Measurements from ENCODE around the gene FHIP2A.

FHIP2A gene

DNA sequence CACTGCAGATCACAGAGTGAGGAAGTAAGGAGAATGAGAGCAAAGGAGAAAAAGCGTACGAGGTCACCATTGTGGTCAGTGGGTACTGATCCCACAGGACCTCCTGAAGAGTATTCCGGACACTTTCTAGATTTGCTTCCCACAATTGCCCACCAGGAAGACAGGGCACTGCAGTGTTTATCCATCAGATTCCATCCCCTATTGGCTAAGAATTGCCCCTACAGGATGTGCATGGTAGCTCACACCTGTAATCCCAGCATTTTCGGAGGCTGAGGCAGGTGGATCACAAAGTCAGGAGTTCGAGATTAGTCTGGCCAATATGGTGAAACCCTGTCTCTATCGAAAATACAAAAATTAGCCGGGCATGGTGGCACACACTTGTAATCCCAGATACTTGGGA is 5.3 kb upstream of the FHIP2A start:
- Histone ChIP-seq H3K36me3 (ENCODE audit: control insufficient read depth in 2 of 2, insufficient read depth in 2 of 2, low read length in 2 of 2) (no peaks in the 10 kb centered on the region), H3K27ac (ENCODE audit: low read depth in 2 of 2, low read length in 2 of 2) (no peak overlapping the region), H3K9ac (ENCODE audit: low read depth in 1 of 2, low read length in 2 of 2) (no peak overlapping the region)

DNA sequence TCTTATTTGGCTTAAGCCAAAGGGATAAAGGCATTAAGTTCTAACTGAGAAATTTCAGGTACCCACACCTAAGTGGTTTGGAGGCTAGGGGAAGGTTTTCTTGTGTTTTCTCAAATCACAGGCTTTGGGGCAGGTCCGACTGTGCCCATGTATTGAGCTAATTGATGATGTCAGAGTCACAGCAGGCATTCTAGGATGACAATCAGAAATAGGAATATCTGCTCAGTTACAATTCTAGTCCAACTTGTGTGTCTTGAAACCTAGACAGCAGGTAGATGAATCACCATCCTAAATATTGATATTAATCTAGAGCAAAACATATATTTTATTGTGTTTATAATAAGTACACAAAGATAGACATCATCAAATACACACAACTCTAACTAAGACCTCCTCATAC is 2.3 kb upstream of the FHIP2A start:
- Histone ChIP-seq H3K36me3 (ENCODE audit: control insufficient read depth in 2 of 2, insufficient read depth in 2 of 2, low read length in 2 of 2) (no peaks in the 10 kb centered on the region), H3K27ac (ENCODE audit: low read depth in 2 of 2, low read length in 2 of 2) (no peak overlapping the region), H3K4me1 (ENCODE audit: control insufficient read depth in 2 of 2, insufficient read depth in 2 of 2, low read length in 2 of 2) (no peaks in the 10 kb centered on the region), H3K4me3 (ENCODE audit: low read length in 2 of 2) (no peak overlapping the region), H3K27me3 (ENCODE audit: control insufficient read depth in 2 of 2, insufficient read depth in 2 of 2, low read length in 2 of 2) (no peaks in the 10 kb centered on the region), H3K9me3 (ENCODE audit: control insufficient read depth in 2 of 2, low read length in 2 of 2) (no peaks in the 10 kb centered on the region), H3K9ac (ENCODE audit: low read depth in 1 of 2, low read length in 2 of 2) (no peak overlapping the region)

More for the DNA sequence above, 5.3 kb upstream of the FHIP2A start:
- Histone ChIP-seq H3K4me3 (ENCODE audit: low read length in 2 of 2) (no peak overlapping the region), H3K27me3 (ENCODE audit: control insufficient read depth in 2 of 2, insufficient read depth in 2 of 2, low read length in 2 of 2) (no peaks in the 10 kb centered on the region), H3K4me1 (ENCODE audit: control insufficient read depth in 2 of 2, insufficient read depth in 2 of 2, low read length in 2 of 2) (no peaks in the 10 kb centered on the region), H3K9me3 (ENCODE audit: control insufficient read depth in 2 of 2, low read length in 2 of 2) (no peaks in the 10 kb centered on the region)

DNA sequence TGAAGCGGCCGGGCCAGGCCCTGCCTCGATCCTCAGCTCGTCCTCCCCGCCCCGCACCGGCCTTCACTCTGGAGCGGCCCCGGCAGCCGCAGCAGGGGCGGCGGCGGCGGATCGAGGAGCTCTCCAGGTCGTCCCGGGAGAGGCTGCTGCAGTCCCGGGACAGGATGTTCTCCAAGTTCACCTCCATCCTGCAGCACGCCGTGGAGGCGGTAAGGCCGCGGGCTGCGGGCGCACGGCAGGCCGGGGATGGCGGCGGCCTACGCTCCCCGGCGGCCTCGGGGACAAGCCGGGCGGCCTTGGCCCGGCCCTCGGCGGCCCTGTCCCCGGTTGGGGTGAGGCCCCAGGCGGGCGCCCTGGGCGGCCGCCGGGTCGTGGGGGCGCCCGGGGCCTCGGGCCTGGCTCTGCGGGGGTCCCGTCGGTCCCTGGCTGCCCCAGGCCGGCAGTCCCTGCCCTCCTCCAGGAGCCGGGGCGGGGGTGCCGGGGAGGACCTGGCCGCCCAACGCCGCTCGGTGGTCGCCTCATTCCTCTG is 399 bp downstream of the FHIP2A start:
- H3K4me3 ChIP-seq (ENCODE audit: low read length in 2 of 2) = peak overlapping the region; percentile 72 to 78
- H3K4me1 ChIP-seq (ENCODE audit: control insufficient read depth in 2 of 2, insufficient read depth in 2 of 2, low read length in 2 of 2) = no peaks in the 10 kb centered on the region
- peak overlapping the region; percentile 87 to 89 for H3K27ac ChIP-seq (ENCODE audit: low read depth in 2 of 2, low read length in 2 of 2)
- H3K36me3 ChIP-seq (ENCODE audit: control insufficient read depth in 2 of 2, insufficient read depth in 2 of 2, low read length in 2 of 2) = no peaks in the 10 kb centered on the region
- H3K9me3 ChIP-seq (ENCODE audit: control insufficient read depth in 2 of 2, low read length in 2 of 2) = no peaks in the 10 kb centered on the region
- no peaks in the 10 kb centered on the region for H3K27me3 ChIP-seq (ENCODE audit: control insufficient read depth in 2 of 2, insufficient read depth in 2 of 2, low read length in 2 of 2)
- peak overlapping the region; percentile 84 to 97 for H3K9ac ChIP-seq (ENCODE audit: low read depth in 1 of 2, low read length in 2 of 2)

DNA sequence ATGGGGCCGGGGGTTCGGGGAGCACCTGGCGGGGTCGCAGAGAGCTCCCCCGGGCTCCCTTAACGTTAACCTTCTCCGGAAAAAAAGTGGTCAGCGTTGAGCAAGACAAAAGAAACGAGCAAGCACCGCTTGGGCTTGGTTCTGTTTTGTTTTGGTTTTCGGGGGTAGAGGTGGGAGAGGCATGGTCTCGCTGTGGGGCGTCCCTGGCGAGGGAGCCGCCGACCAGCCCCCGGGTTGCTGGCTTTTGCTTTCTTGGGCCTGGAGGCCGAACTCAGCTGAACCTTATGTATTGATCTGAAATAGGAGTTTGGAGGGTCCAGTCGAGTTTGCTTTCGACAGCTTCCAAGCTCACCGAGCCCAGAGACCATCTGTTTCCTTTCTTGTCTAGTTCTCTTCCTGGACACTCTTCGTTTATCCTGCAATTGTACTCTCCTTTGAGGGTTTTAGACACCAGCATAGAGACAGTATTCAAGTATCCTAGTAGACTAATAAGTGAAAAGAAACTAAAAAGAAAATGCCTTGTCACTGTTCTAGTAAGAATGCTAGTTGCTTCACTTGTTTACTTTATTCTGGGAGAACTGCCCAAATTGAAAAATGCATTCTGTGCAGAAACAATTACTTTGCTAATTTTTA is 980 bp downstream of the FHIP2A start:
- Histone ChIP-seq H3K9ac (ENCODE audit: low read depth in 1 of 2, low read length in 2 of 2) (peak overlapping the region; percentile 84 to 97), H3K27ac (ENCODE audit: low read depth in 2 of 2, low read length in 2 of 2) (peak overlapping the region; percentile 87 to 89), H3K4me3 (ENCODE audit: low read length in 2 of 2) (peak overlapping the region; percentile 72 to 78), H3K4me1 (ENCODE audit: control insufficient read depth in 2 of 2, insufficient read depth in 2 of 2, low read length in 2 of 2) (no peaks in the 10 kb centered on the region), H3K27me3 (ENCODE audit: control insufficient read depth in 2 of 2, insufficient read depth in 2 of 2, low read length in 2 of 2) (no peaks in the 10 kb centered on the region), H3K9me3 (ENCODE audit: control insufficient read depth in 2 of 2, low read length in 2 of 2) (no peaks in the 10 kb centered on the region), H3K36me3 (ENCODE audit: control insufficient read depth in 2 of 2, insufficient read depth in 2 of 2, low read length in 2 of 2) (no peaks in the 10 kb centered on the region)

DNA sequence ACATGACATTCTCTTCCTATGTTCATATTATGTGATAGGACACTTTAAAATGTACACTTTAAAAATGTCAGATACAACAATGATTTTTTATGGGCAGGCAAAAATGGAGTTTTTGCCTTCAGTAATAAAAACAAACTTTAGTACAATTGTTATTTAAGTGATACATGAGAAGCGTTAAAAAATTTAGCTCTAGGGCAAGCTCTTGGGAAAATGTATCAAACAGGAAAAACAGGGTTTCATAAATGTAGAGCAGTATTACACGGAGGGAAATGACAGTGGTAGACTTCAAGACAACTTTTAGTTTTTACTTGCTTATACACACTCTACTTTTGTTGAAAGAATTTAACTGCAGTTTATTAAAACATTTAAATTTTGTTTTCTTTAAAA is 1.5 kb downstream of the FHIP2A start:
- Histone ChIP-seq H3K27me3 (ENCODE audit: control insufficient read depth in 2 of 2, insufficient read depth in 2 of 2, low read length in 2 of 2) (no peaks in the 10 kb centered on the region), H3K27ac (ENCODE audit: low read depth in 2 of 2, low read length in 2 of 2) (peak overlapping the region; percentile 87 to 89), H3K36me3 (ENCODE audit: control insufficient read depth in 2 of 2, insufficient read depth in 2 of 2, low read length in 2 of 2) (no peaks in the 10 kb centered on the region), H3K9me3 (ENCODE audit: control insufficient read depth in 2 of 2, low read length in 2 of 2) (no peaks in the 10 kb centered on the region), H3K4me3 (ENCODE audit: low read length in 2 of 2) (peak overlapping the region; percentile 72 to 78), H3K9ac (ENCODE audit: low read depth in 1 of 2, low read length in 2 of 2) (peak overlapping the region; percentile 84 to 97), H3K4me1 (ENCODE audit: control insufficient read depth in 2 of 2, insufficient read depth in 2 of 2, low read length in 2 of 2) (no peaks in the 10 kb centered on the region)

DNA sequence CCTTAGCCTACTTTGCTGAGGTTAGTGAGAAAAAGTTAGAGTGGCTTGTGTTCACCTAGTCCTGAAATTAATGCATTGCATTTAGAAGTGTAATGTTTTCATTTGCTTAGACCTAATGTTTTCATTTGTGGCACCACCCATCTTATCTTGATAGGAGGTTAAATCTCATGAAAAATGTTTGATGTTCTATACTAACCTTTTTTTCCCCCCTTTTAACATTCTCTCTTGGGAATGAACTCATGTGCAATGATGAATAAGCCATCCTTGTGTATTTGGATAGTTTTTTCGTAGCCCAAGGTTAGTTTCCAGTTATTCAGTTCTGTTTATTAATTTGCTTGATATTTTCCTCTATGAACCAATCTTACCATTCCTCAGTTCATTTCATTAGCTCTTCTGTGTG is 2.8 kb downstream of the FHIP2A start:
- H3K9ac ChIP-seq (ENCODE audit: low read depth in 1 of 2, low read length in 2 of 2) = no peak overlapping the region
- H3K4me1 ChIP-seq (ENCODE audit: control insufficient read depth in 2 of 2, insufficient read depth in 2 of 2, low read length in 2 of 2) = no peaks in the 10 kb centered on the region
- no peak overlapping the region for H3K4me3 ChIP-seq (ENCODE audit: low read length in 2 of 2)
- no peaks in the 10 kb centered on the region for H3K9me3 ChIP-seq (ENCODE audit: control insufficient read depth in 2 of 2, low read length in 2 of 2)
- no peak overlapping the region for H3K27ac ChIP-seq (ENCODE audit: low read depth in 2 of 2, low read length in 2 of 2)
- no peaks in the 10 kb centered on the region for H3K27me3 ChIP-seq (ENCODE audit: control insufficient read depth in 2 of 2, insufficient read depth in 2 of 2, low read length in 2 of 2)
- no peaks in the 10 kb centered on the region for H3K36me3 ChIP-seq (ENCODE audit: control insufficient read depth in 2 of 2, insufficient read depth in 2 of 2, low read length in 2 of 2)

DNA sequence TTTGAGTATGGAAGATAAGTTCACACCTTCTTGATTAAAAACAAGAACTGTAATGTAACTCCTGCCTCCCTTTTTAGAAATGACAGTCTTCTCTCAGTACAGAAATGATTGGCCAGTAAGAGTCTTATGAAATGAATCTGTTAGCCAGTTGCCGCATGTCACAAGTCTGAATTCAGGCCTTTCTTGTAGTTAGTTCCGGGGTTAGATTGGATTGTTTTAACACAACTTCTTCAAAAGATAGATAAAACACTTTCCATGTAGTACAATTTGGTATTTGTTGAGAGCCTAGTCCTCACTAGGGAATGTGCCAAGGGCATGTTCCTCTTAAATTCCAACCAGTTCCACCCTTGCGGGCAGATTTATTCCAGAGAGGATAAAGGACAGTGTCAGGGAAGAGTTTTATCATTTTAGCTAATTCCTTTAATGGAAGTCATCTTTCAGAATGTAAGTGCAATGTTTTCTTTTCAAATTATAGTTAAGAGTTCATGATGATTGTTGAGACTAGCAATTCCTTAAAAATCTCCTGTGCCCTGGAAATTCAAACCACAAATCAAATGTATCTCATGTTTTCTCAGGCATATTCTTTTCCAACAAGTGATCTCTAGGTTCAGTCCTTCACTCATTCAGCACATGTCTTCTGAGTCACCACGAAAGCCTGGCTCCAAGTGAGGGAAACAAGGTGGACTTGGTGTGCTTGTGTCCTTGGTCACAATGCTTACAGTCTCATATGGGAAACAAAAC is 4.1 kb downstream of the FHIP2A start:
- Histone ChIP-seq H3K9me3 (ENCODE audit: control insufficient read depth in 2 of 2, low read length in 2 of 2) (no peaks in the 10 kb centered on the region), H3K27me3 (ENCODE audit: control insufficient read depth in 2 of 2, insufficient read depth in 2 of 2, low read length in 2 of 2) (no peaks in the 10 kb centered on the region), H3K4me3 (ENCODE audit: low read length in 2 of 2) (no peak overlapping the region), H3K36me3 (ENCODE audit: control insufficient read depth in 2 of 2, insufficient read depth in 2 of 2, low read length in 2 of 2) (no peaks in the 10 kb centered on the region), H3K4me1 (ENCODE audit: control insufficient read depth in 2 of 2, insufficient read depth in 2 of 2, low read length in 2 of 2) (no peaks in the 10 kb centered on the region), H3K27ac (ENCODE audit: low read depth in 2 of 2, low read length in 2 of 2) (no peak overlapping the region), H3K9ac (ENCODE audit: low read depth in 1 of 2, low read length in 2 of 2) (peak overlapping the region in 1 of 2 donors; percentile 0)

DNA sequence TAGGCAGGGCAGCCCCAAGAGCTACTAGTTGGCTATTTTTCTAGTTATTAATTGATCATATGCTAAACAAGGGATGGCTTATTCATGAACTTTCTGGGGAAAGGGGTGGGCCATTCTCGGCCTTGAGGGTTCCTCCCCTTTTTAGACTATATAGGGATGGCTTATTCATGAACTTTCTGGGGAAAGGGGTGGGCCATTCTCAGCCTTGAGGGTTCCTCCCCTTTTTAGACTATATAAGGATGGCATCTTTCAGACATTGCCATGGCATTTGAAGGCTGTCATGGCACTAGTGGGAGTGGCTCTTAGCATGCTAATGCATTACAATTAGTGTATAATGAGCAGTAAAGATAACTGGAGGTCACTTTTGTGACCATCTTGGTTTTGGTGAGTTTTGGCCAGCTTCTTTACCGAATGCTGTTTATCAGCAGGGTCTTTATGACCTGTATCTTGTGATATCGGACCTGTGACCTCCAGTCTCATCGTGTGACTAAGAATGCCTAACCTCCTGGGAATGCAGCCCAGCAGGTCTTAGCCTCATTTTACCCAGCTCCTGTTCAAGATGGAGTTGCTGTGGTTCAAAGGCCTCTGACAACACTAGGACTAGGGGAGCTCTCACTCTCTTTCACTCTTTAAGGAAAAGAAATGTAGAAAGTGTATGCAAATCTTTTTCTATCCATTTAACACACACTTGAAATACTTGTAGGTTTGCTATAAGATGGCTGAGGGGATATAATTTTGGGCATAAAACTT is 7.8 kb downstream of the FHIP2A start:
- H3K27me3 ChIP-seq (ENCODE audit: control insufficient read depth in 2 of 2, insufficient read depth in 2 of 2, low read length in 2 of 2) = no peaks in the 10 kb centered on the region
- H3K36me3 ChIP-seq (ENCODE audit: control insufficient read depth in 2 of 2, insufficient read depth in 2 of 2, low read length in 2 of 2) = peaks cover 6 to 7% of the 10 kb centered on the region in 2 donors
- H3K9ac ChIP-seq (ENCODE audit: low read depth in 1 of 2, low read length in 2 of 2) = no peak overlapping the region
- no peaks in the 10 kb centered on the region for H3K9me3 ChIP-seq (ENCODE audit: control insufficient read depth in 2 of 2, low read length in 2 of 2)
- H3K27ac ChIP-seq (ENCODE audit: low read depth in 2 of 2, low read length in 2 of 2) = no peak overlapping the region
- H3K4me3 ChIP-seq (ENCODE audit: low read length in 2 of 2) = no peak overlapping the region
- H3K4me1 ChIP-seq (ENCODE audit: control insufficient read depth in 2 of 2, insufficient read depth in 2 of 2, low read length in 2 of 2) = no peaks in the 10 kb centered on the region

DNA sequence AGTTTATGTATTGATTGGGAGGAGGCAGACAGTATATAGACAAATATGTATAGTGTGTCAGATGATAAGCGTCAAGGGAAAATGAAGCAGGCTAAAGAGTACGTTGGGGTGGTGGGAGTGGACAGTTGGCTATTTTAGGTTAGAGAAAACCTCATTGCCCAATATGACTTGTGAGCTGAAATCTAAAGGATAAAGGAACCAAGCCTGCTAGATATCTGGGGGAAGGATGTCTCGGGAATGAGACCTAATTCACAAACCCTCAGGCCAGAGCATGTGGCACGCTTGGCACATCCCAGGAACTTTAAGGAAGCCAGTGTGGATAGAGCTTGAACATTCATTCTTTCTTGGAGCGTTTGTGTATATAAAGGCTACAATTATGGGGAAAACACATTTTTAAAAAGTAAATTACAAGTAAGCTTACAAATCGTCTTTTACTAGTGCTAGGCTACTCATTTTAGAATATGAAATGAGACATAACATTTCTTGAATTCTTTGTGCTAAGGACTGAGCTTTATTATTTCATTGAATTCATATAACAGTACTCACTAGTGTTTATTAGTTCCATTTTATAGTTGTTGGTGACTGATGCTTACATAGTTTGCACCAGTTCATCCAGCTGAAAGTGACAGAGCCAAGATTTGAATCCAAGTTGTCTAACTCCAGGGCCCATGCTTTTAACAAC is 9.7 kb downstream of the FHIP2A start:
- H3K9ac ChIP-seq (ENCODE audit: low read depth in 1 of 2, low read length in 2 of 2) = no peak overlapping the region
- H3K27me3 ChIP-seq (ENCODE audit: control insufficient read depth in 2 of 2, insufficient read depth in 2 of 2, low read length in 2 of 2) = no peaks in the 10 kb centered on the region
- no peak overlapping the region for H3K27ac ChIP-seq (ENCODE audit: low read depth in 2 of 2, low read length in 2 of 2)
- no peaks in the 10 kb centered on the region for H3K4me1 ChIP-seq (ENCODE audit: control insufficient read depth in 2 of 2, insufficient read depth in 2 of 2, low read length in 2 of 2)
- H3K36me3 ChIP-seq (ENCODE audit: control insufficient read depth in 2 of 2, insufficient read depth in 2 of 2, low read length in 2 of 2) = peaks cover 12 to 18% of the 10 kb centered on the region in 2 donors
- no peaks in the 10 kb centered on the region for H3K9me3 ChIP-seq (ENCODE audit: control insufficient read depth in 2 of 2, low read length in 2 of 2)
- H3K4me3 ChIP-seq (ENCODE audit: low read length in 2 of 2) = no peak overlapping the region
